ENCODE data around the gene ELOVL1. TPM values are rescaled to one million over a fixed set of nuclear protein-coding genes. Genes with fewer than 3 reads are reported as not detected.
A peak's percentile ranks its signal among the peaks of the same experiment; 100 is the strongest.

Gene ELOVL1
- total RNA-seq, 1 experiment from 2014 or later: 91.3 TPM

DNA sequence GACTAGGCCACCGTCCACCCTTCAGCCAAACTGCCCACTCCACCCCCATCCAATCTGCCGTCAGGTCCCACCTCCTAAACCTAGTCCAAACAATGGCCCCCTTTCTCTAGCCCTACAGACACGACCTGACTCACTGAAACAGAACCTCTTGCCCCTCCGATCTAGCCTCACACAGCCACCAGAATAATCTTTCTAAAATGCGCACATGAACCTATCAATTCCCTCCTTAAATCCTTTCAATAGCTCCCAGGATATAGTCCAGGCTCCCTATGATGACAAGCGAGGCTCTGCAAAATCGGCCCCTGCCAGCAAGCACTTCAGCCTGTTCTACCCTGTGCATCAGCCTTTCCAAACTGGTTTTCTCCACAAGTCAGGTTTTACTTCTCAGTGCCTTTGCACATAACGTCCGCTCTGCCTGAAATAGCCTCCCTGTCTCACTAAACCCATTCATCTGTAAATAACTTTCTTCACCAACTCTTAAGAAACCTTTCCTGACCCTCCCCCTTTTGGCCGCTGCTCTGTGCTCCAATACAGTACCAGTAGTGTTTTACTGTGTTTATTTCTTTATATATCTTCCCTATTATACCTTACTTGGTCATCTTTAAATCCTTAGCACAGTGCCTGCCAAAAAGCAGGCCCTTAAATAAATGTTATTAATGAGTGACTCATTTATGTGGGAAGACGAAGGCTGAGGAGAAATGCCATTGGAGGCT is 18.1 kb downstream of the ELOVL1 start:
- POLR2A ChIA-PET: interaction anchor here (0.9 to 1.6 kb wide), 2 partner anchors 9 to 19 kb away, joined by 3 to 7 read pairs; partner anchors contain the start of genes CDC20 and ELOVL1
- ATAC-seq (no peak), DNase-seq (ENCODE audit: low read depth, low spot score) (no peak)
- CTCF ChIA-PET: interaction anchor here (1.5 to 1.6 kb wide), 2 partner anchors 9 to 65 kb away, joined by 3 to 8 read pairs; partner anchors contain the start of gene CDC20
- no peaks in the 10 kb centered on the region for H4K20me1 ChIP-seq (ENCODE audit: insufficient read depth)
- H2AFZ ChIP-seq (ENCODE audit: low read depth, low read length, poor library complexity, severe bottlenecking): peak overlapping the region; percentile 4
- H3K4me1 ChIP-seq (ENCODE audit: control insufficient read depth in 1 of 2, insufficient read depth in 2 of 2, low read length in 2 of 2): peaks cover 23 to 57% of the 10 kb centered on the region in 2 experiments
- RAD21 ChIA-PET (ENCODE audit: low non-redundant PET in 1 of 2, low total read pairs in 2 of 2, uncharacterized antibody in 2 of 2, unreplicated experiment in 2 of 2): no interaction called here
- peak overlapping the region; percentile 53 to 65 for H3K4me3 ChIP-seq (replicated peaks in 1 of 2; ENCODE audit: low read depth in 1 of 2, low read length in 2 of 2)
- TSS peak; percentile 93 for BruUV-seq (replicated peaks)
- peak; percentile 14 for TF ChIP-seq POLR2A (IDR thresholded peaks at IDR 0.05; ENCODE audit: borderline replicate concordance, extremely low read depth, insufficient read depth, insufficient read length)
- TF ChIP-seq, protein P1, sequence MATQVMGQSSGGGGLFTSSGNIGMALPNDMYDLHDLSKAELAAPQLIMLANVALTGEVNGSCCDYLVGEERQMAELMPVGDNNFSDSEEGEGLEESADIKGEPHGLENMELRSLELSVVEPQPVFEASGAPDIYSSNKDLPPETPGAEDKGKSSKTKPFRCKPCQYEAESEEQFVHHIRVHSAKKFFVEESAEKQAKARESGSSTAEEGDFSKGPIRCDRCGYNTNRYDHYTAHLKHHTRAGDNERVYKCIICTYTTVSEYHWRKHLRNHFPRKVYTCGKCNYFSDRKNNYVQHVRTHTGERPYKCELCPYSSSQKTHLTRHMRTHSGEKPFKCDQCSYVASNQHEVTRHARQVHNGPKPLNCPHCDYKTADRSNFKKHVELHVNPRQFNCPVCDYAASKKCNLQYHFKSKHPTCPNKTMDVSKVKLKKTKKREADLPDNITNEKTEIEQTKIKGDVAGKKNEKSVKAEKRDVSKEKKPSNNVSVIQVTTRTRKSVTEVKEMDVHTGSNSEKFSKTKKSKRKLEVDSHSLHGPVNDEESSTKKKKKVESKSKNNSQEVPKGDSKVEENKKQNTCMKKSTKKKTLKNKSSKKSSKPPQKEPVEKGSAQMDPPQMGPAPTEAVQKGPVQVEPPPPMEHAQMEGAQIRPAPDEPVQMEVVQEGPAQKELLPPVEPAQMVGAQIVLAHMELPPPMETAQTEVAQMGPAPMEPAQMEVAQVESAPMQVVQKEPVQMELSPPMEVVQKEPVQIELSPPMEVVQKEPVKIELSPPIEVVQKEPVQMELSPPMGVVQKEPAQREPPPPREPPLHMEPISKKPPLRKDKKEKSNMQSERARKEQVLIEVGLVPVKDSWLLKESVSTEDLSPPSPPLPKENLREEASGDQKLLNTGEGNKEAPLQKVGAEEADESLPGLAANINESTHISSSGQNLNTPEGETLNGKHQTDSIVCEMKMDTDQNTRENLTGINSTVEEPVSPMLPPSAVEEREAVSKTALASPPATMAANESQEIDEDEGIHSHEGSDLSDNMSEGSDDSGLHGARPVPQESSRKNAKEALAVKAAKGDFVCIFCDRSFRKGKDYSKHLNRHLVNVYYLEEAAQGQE (IDR thresholded peaks at IDR 0.05; ENCODE audit: low read depth): no peak
- peak overlapping the region; percentile 89 for H3K27ac ChIP-seq (ENCODE audit: low read depth, low read length)
- H3K9ac ChIP-seq (ENCODE audit: low read length): peak overlapping the region; percentile 83
- H3K9me2 ChIP-seq (ENCODE audit: insufficient read depth): no peaks in the 10 kb centered on the region
- intact Hi-C loops (cut with micrococcal nuclease): loop anchor here (2.0 kb wide), 1 partner anchor 111 kb away; no protein-coding TSS in a partner anchor
- peak overlapping the region; percentile 91 for H3K4me2 ChIP-seq (ENCODE audit: low read length)
- H3K36me3 ChIP-seq (ENCODE audit: control insufficient read depth in 1 of 2, insufficient read depth in 2 of 2, low read length in 2 of 2): no peaks in the 10 kb centered on the region
- no peaks in the 10 kb centered on the region for H3K27me3 ChIP-seq (ENCODE audit: insufficient read depth, low read length)
- H3K79me2 ChIP-seq (ENCODE audit: insufficient read depth, low read length): no peaks in the 10 kb centered on the region
- H3K9me3 ChIP-seq (ENCODE audit: control insufficient read depth in 1 of 2, insufficient read depth in 1 of 2, low read depth in 1 of 2, low read length in 2 of 2): no peaks in the 10 kb centered on the region
